GM12878 (cell line): ENCODE measurements around the gene SLCO2B1.

ENCODE experiments used
- BRCA1 ChIP-seq: IDR thresholded peaks from 2 replicates; pipeline ENCODE4 v1.6.1; 2011; ENCODE audit warnings: low read depth, low read length, improper control_type of control experiment
- EED ChIP-seq: sonication (generic); IDR thresholded peaks from 2 replicates; pipeline ENCODE4 v1.6.1; 2016; ENCODE audit warnings: antibody characterized with exemption, low read depth
- POLR2A ChIP-seq: IDR thresholded peaks from 2 replicates; pipeline ENCODE4 v1.6.1; 2011; ENCODE audit warnings: low read depth, mild to moderate bottlenecking, low read length
- RFX5 ChIP-seq: IDR thresholded peaks from 2 replicates; pipeline ENCODE4 v1.6.1; 2011; ENCODE audit warnings: low read depth, low read length, improper control_type of control experiment
- TBL1XR1 ChIP-seq: IDR thresholded peaks from 2 replicates; pipeline ENCODE4 v1.6.1; 2012; ENCODE audit warnings: low read depth, low read length, improper control_type of control experiment
- TF ChIP-seq, protein P1 (sequence below), 3 experiments: IDR thresholded peaks in 2 of 3; conservative IDR thresholded peaks in 1 of 3; 2 replicates each; pipeline ENCODE4 v1.5.1; 2011; ENCODE audit warnings: low read depth in 3 of 3, low read length in 3 of 3, mild to moderate bottlenecking in 3 of 3, control low read depth in 2 of 3, moderate library complexity in 2 of 3, inconsistent platforms in 1 of 3, mixed read lengths in 1 of 3; ENCODE audit not compliant: control insufficient read depth in 2 of 3, insufficient read depth in 1 of 3; ENCODE audit errors: extremely low read depth in 1 of 3
- TF ChIP-seq, protein P2 (sequence below): IDR thresholded peaks from 2 replicates; pipeline ENCODE4 v1.6.1; 2012; ENCODE audit warnings: low read depth, low read length, improper control_type of control experiment

DNA sequence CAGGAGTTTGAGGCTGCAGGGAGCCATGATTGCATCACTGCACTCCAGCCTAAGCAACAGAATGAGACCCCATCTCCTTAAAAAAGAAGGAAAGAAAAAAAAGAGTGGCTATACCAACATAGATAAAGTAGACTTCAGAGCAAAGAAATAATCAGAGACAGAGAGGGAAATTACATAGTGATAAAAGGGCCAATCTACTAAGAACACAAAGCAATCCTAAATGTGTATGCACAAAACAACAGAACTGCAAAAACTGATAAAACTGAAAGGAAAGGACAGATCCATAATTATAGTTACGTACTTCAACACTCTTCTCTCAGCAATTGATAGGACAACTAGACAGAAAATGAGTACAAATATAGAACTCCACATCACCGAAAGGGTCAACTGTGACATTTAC, 36.4 kb upstream of the SLCO2B1 start:
- TF ChIP-seq, protein P1, sequence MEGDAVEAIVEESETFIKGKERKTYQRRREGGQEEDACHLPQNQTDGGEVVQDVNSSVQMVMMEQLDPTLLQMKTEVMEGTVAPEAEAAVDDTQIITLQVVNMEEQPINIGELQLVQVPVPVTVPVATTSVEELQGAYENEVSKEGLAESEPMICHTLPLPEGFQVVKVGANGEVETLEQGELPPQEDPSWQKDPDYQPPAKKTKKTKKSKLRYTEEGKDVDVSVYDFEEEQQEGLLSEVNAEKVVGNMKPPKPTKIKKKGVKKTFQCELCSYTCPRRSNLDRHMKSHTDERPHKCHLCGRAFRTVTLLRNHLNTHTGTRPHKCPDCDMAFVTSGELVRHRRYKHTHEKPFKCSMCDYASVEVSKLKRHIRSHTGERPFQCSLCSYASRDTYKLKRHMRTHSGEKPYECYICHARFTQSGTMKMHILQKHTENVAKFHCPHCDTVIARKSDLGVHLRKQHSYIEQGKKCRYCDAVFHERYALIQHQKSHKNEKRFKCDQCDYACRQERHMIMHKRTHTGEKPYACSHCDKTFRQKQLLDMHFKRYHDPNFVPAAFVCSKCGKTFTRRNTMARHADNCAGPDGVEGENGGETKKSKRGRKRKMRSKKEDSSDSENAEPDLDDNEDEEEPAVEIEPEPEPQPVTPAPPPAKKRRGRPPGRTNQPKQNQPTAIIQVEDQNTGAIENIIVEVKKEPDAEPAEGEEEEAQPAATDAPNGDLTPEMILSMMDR (IDR thresholded peaks at IDR 0.05 in 2 of 3, conservative IDR thresholded peaks at IDR 0.05 in 1 of 3; ENCODE audit: control insufficient read depth in 2 of 3, extremely low read depth in 1 of 3, insufficient read depth in 1 of 3, low read depth in 3 of 3, low read length in 3 of 3) = no peak
- TF ChIP-seq BRCA1 (no peak), RFX5 (no peak), POLR2A (no peak), EED (no peak), TBL1XR1 (no peak)
- TF ChIP-seq, protein P2, sequence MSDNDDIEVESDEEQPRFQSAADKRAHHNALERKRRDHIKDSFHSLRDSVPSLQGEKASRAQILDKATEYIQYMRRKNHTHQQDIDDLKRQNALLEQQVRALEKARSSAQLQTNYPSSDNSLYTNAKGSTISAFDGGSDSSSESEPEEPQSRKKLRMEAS = no peak
